Endodermal cell (in vitro differentiated cells): ENCODE data around the gene MUC15. TPM values are rescaled to one million over a fixed set of nuclear protein-coding genes. Genes with fewer than 3 reads are reported as not detected.

Experiments
- DNase-seq: peaks from one replicate; pipeline ENCODE4 v3.0.0-alpha.2; 2017
- H3K27ac ChIP-seq: 2 replicates; pipeline ENCODE4 v1.5.1; 2013; ENCODE audit warnings: mild to moderate bottlenecking, low read depth, low read length, moderate library complexity
- H3K27me3 ChIP-seq: 2 replicates; pipeline ENCODE4 v1.6.1; 2013; ENCODE audit warnings: mild to moderate bottlenecking, low read length, moderate library complexity; ENCODE audit not compliant: insufficient read depth, control insufficient read depth, poor library complexity, severe bottlenecking
- H3K36me3 ChIP-seq: 2 replicates; pipeline ENCODE4 v1.7.0; 2013; ENCODE audit warnings: mild to moderate bottlenecking, low read length, moderate library complexity; ENCODE audit not compliant: control insufficient read depth, insufficient read depth
- H3K4me1 ChIP-seq: one replicate; pipeline ENCODE4 v1.7.0; 2013; ENCODE audit warnings: low read length; ENCODE audit not compliant: control insufficient read depth, insufficient read depth
- H3K4me3 ChIP-seq: 2 replicates; pipeline ENCODE4 v1.5.1; 2013; ENCODE audit warnings: mild to moderate bottlenecking, low read length, moderate library complexity
- H3K9ac ChIP-seq: 2 replicates; pipeline ENCODE4 v1.6.1; 2013; ENCODE audit warnings: mild to moderate bottlenecking, low read length, moderate library complexity; ENCODE audit not compliant: poor library complexity, severe bottlenecking; ENCODE audit errors: extremely low read depth
- H3K9me3 ChIP-seq: 2 replicates; pipeline ENCODE4 v1.6.1; 2013; ENCODE audit warnings: mild to moderate bottlenecking, low read length, moderate library complexity; ENCODE audit not compliant: control insufficient read depth
- H3K27ac Mint-ChIP-seq: 2 replicates; pipeline ENCODE4 v1.8.0; 2020; ENCODE audit warnings: mixed read lengths
- H3K27me3 Mint-ChIP-seq: 2 replicates; pipeline ENCODE4 v1.8.0; 2021; ENCODE audit warnings: mild to moderate bottlenecking, mixed read lengths; ENCODE audit not compliant: insufficient read depth
- H3K36me3 Mint-ChIP-seq: 2 replicates; pipeline ENCODE4 v1.8.0; 2020; ENCODE audit warnings: low read depth, mixed read lengths
- H3K4me1 Mint-ChIP-seq: 2 replicates; pipeline ENCODE4 v1.8.0; 2020; ENCODE audit warnings: mixed read lengths
- H3K4me3 Mint-ChIP-seq: 2 replicates; pipeline ENCODE4 v1.8.0; 2020; ENCODE audit warnings: mild to moderate bottlenecking, moderate library complexity, mixed read lengths
- H3K9me3 Mint-ChIP-seq: 2 replicates; pipeline ENCODE4 v1.8.0; 2020; ENCODE audit warnings: mild to moderate bottlenecking, mixed read lengths
- WGBS, 2 experiments: methylation state at CpG; one replicate each; pipeline versions ENCODE4 v1.1.5 to v1.1.7; 2013; ENCODE audit warnings: missing lambda C conversion rate in 2 of 2, mixed read lengths in 1 of 2; ENCODE audit not compliant: insufficient coverage in 1 of 2, insufficient read length in 1 of 2; 5-methylcytosine and 5-hydroxymethylcytosine counted together
- total RNA-seq, 2 donors: library from RNA; stranded (reverse); fragmentation: NEBNext Ultra II Directional in 1 of 2; extraction: Animal tissue kit (Norgen Biotek cat#: 25700) in 1 of 2; gene quantifications; 2 replicates in 1 of 2; 3 replicates in 1 of 2; pipeline ENCODE4 v1.2.1, GENCODE V29; 2021
- TF ChIP-seq, protein P1 (sequence below): fragments of 200-600 bp; sonication (generic); conservative IDR thresholded peaks from 2 replicates; pipeline ENCODE4 v1.5.0; 2021; ENCODE audit warnings: antibody characterized with exemption, mild to moderate bottlenecking

Gene MUC15
- total RNA-seq, 2 donors from 2014 or later: not detected

DNA sequence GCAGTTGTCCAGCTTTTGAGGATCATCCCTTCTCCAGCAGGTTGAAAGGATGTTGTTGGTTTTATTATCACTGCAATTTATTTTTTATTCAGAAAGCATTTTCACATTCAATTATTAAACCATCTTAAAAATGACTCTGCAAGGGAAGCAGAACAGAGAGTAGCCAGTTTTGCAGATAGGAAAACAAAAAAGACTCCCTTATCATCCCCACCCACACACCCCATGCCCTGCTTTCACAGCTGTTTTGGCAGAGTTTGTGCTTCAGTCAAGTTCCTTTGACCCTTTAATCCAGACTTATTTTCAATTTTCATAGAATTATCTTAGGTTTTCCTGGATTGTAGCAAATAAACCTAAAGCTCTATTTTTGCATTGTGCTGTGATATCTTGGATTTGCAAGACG lies 44.4 kb downstream of the MUC15 start:
- 93% methylated on average over 1 of the region's 1 CpG; no CpG with 5 or more reads in 1 of the 2 experiments for whole genome bisulfite sequencing, 2 experiments
- H3K4me3 Mint-ChIP-seq: no peak overlapping the region
- no peak overlapping the region for H3K4me3 ChIP-seq
- DNase-seq: no peak
- H3K27me3 Mint-ChIP-seq: peaks cover 37% of the 10 kb centered on the region
- H3K9me3 Mint-ChIP-seq: no peaks in the 10 kb centered on the region
- no peaks in the 10 kb centered on the region for H3K36me3 Mint-ChIP-seq
- peaks cover 15% of the 10 kb centered on the region for H3K27me3 ChIP-seq
- TF ChIP-seq, protein P1, sequence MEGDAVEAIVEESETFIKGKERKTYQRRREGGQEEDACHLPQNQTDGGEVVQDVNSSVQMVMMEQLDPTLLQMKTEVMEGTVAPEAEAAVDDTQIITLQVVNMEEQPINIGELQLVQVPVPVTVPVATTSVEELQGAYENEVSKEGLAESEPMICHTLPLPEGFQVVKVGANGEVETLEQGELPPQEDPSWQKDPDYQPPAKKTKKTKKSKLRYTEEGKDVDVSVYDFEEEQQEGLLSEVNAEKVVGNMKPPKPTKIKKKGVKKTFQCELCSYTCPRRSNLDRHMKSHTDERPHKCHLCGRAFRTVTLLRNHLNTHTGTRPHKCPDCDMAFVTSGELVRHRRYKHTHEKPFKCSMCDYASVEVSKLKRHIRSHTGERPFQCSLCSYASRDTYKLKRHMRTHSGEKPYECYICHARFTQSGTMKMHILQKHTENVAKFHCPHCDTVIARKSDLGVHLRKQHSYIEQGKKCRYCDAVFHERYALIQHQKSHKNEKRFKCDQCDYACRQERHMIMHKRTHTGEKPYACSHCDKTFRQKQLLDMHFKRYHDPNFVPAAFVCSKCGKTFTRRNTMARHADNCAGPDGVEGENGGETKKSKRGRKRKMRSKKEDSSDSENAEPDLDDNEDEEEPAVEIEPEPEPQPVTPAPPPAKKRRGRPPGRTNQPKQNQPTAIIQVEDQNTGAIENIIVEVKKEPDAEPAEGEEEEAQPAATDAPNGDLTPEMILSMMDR: no peak
- H3K9me3 ChIP-seq: no peaks in the 10 kb centered on the region
- H3K4me1 Mint-ChIP-seq: peaks cover 3% of the 10 kb centered on the region
- H3K36me3 ChIP-seq: no peaks in the 10 kb centered on the region
- no peaks in the 10 kb centered on the region for H3K4me1 ChIP-seq
- no peak overlapping the region for H3K27ac ChIP-seq
- no peak overlapping the region for H3K9ac ChIP-seq
- no peak overlapping the region for H3K27ac Mint-ChIP-seq

DNA sequence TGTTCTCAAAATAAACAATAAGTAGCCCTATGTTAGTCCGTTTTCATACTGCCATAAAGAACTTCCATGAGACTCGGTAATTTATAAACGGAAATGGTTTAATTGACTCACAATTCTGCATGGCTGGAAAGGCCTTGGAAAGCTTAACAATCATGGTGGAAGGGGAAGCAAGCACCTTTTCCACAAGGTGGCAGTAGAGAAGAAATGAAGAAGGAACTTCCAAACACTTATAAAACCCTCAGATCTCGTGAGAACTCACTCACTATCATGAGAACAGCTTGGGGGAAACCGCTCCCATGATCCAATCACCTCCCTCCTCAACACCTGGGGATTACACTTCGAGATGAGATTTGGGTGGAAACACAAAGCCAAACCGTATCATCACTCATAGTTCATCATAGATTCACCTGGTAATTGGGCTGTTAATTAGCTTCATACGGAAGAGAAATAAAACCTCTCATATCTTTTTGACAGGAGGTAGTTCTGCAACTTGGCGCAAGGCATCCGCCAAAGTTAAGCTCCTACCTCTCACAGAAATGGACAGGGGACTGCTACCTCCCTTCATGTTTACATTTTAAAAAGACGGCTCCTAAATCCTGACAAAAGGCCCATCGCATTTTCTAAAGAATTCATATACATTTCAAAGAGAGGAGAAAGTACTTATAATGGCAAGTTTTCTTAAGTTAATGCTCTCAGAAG lies 49.0 kb downstream of the MUC15 start:
- no peaks in the 10 kb centered on the region for H3K4me1 ChIP-seq
- H3K27me3 ChIP-seq: peaks cover 15% of the 10 kb centered on the region
- H3K9ac ChIP-seq: no peak overlapping the region
- peak overlapping the region; percentile 44 for H3K4me3 Mint-ChIP-seq
- H3K27ac ChIP-seq: no peak overlapping the region
- peak; percentile 68 for DNase-seq
- no peaks in the 10 kb centered on the region for H3K36me3 ChIP-seq
- no peak overlapping the region for H3K27ac Mint-ChIP-seq
- WGBS, 2 experiments: 55 to 63% methylated on average over 6 to 12 of the region's 12 CpGs
- H3K27me3 Mint-ChIP-seq: peaks cover 41% of the 10 kb centered on the region
- peak overlapping the region; percentile 3 for H3K4me3 ChIP-seq
- peaks cover 3% of the 10 kb centered on the region for H3K4me1 Mint-ChIP-seq
- no peaks in the 10 kb centered on the region for H3K9me3 ChIP-seq
- H3K36me3 Mint-ChIP-seq: no peaks in the 10 kb centered on the region
- TF ChIP-seq, protein P1: peak; percentile 75
- H3K9me3 Mint-ChIP-seq: no peaks in the 10 kb centered on the region

DNA sequence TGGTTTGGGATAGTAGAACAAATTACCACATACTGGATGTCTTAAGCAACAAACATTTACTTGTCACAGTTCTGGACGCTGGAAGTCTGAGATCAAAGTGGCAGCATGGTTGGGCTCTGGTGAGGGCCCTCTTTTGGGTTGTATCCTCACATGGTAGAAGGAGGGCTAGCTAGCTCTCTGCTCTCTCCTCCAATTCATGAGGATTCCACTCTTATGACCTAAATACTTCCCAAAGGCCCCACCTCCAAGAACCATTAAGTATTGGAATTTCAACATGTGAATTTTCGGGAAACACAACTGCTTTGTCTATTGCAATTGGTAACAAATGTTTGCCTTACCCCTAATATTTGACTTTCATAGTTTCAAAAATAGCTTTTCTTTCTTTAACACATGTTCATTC lies 52.6 kb downstream of the MUC15 start:
- Mint-ChIP-seq H3K36me3 (no peaks in the 10 kb centered on the region), H3K27me3 (peaks cover 19% of the 10 kb centered on the region), H3K4me3 (no peak overlapping the region), H3K9me3 (no peaks in the 10 kb centered on the region), H3K4me1 (peaks cover 3% of the 10 kb centered on the region), H3K27ac (no peak overlapping the region)
- DNase-seq: no peak
- Histone ChIP-seq H3K36me3 (no peaks in the 10 kb centered on the region), H3K27ac (no peak overlapping the region), H3K9me3 (no peaks in the 10 kb centered on the region), H3K4me1 (no peaks in the 10 kb centered on the region), H3K9ac (no peak overlapping the region), H3K27me3 (peaks cover 8% of the 10 kb centered on the region), H3K4me3 (no peak overlapping the region)
- WGBS, 2 experiments: 90 to 100% methylated on average over 1 to 2 of the region's 2 CpGs
- TF ChIP-seq, protein P1: no peak
